Ishikawa (cell line): ENCODE data around the gene PGP.

Experiments
- CEBPB ChIP-seq: IDR thresholded peaks from 2 replicates; pipeline ENCODE4 v1.6.1; 2012
- EP300 ChIP-seq: IDR thresholded peaks from 2 replicates; pipeline ENCODE4 v1.6.1; 2012; ENCODE audit warnings: borderline replicate concordance
- NFIC ChIP-seq: IDR thresholded peaks from 2 replicates; pipeline ENCODE4 v1.6.1; 2012
- RAD21 ChIP-seq: IDR thresholded peaks from 2 replicates; pipeline ENCODE4 v1.6.1; 2012; ENCODE audit warnings: low read depth
- YY1 ChIP-seq: IDR thresholded peaks from 2 replicates; pipeline ENCODE4 v1.6.1; 2012; ENCODE audit warnings: low read depth
- TF ChIP-seq, protein P1 (sequence below): IDR thresholded peaks from 2 replicates; pipeline ENCODE4 v1.6.1; 2012
- TF ChIP-seq, protein P2 (sequence below): IDR thresholded peaks from 2 replicates; pipeline ENCODE4 v1.6.1; 2012; ENCODE audit warnings: low read depth, mild to moderate bottlenecking

DNA sequence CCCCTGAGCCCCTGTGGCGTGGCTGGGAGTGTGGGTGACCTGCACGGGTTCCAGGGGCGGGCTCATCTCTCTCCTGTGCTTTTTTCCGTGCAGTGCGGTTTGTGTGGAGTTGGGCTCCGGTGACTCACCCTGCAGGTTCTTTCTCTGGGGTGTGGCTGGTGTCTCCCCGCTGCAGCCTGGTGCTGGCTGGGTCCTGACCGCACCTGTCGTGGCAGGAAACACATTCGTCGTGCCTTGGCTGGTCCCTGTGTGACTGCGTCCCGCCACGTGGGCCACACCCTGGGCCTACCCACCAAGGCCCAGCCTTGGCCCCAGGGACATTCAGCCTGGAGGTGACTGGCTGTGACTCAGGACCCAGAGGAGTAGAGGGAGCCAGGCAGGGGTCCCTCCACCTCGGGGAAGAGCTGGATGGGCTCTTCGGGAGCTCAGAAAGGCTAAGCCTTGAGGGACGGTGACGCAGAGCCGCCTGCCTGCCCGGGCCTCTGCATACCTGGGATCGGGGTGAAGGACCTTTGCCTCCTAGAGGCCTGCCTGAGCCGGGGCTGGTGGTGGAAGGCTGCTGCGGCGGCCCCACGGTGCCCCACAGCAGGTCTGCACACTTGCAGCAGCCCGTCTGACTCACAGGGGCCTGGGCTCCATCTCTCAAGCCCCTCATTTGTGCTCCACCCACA, 51.3 kb downstream of the PGP start:
- TF ChIP-seq, protein P1, sequence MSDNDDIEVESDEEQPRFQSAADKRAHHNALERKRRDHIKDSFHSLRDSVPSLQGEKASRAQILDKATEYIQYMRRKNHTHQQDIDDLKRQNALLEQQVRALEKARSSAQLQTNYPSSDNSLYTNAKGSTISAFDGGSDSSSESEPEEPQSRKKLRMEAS = no peak
- TF ChIP-seq EP300 (no peak), NFIC (no peak), RAD21 (no peak), CEBPB (no peak), YY1 (no peak)
- TF ChIP-seq, protein P2, sequence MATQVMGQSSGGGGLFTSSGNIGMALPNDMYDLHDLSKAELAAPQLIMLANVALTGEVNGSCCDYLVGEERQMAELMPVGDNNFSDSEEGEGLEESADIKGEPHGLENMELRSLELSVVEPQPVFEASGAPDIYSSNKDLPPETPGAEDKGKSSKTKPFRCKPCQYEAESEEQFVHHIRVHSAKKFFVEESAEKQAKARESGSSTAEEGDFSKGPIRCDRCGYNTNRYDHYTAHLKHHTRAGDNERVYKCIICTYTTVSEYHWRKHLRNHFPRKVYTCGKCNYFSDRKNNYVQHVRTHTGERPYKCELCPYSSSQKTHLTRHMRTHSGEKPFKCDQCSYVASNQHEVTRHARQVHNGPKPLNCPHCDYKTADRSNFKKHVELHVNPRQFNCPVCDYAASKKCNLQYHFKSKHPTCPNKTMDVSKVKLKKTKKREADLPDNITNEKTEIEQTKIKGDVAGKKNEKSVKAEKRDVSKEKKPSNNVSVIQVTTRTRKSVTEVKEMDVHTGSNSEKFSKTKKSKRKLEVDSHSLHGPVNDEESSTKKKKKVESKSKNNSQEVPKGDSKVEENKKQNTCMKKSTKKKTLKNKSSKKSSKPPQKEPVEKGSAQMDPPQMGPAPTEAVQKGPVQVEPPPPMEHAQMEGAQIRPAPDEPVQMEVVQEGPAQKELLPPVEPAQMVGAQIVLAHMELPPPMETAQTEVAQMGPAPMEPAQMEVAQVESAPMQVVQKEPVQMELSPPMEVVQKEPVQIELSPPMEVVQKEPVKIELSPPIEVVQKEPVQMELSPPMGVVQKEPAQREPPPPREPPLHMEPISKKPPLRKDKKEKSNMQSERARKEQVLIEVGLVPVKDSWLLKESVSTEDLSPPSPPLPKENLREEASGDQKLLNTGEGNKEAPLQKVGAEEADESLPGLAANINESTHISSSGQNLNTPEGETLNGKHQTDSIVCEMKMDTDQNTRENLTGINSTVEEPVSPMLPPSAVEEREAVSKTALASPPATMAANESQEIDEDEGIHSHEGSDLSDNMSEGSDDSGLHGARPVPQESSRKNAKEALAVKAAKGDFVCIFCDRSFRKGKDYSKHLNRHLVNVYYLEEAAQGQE = no peak
